Activated CD8-positive, alpha-beta memory T cell treated with anti-CD3 and anti-CD28 coated beads for 36 hours (primary cell): ENCODE data around the gene CYTL1. TPM values are rescaled to one million over a fixed set of nuclear protein-coding genes. Genes with fewer than 3 reads are reported as not detected.
"Not testable (repeated sequence)": the region's sequence is repeated elsewhere in the genome, so short reads cannot be mapped to it uniquely, and the experiment has no call there.

ENCODE experiments used
- CTCF ChIA-PET: fragments of 350-600 bp; sonication (Branson Sonifier 250); formaldehyde crosslinking; loops from one replicate; lab custom pipeline; 2021; ENCODE audit warnings: antibody characterized with exemption; lab: Charles Lee
- POLR2A ChIA-PET: fragments of 350-600 bp; sonication (Branson Sonifier 250); formaldehyde crosslinking; loops from one replicate; lab custom pipeline; 2021; ENCODE audit warnings: antibody characterized with exemption; lab: Charles Lee
- total RNA-seq, 2 experiments: library from RNA; stranded (reverse); gene quantifications; one replicate each; pipeline ENCODE4 v1.2.3, GENCODE V29; 2021

The CYTL1 gene
- total RNA-seq, result not detected

- POLR2A ChIA-PET, result no interaction called here
- CTCF ChIA-PET, result no interaction called here
These were observed at the start of gene CYTL1 for GRCh38 chr4:5019274-5019673. Gene CYTL1, minus strand, starts transcription at chr4:5019458. Its CDS starts 13 bp downstream, at chr4:5019445.

GRCh38 chr4:5067908-5068307 is 48.6 kb upstream of the CYTL1 start:
- CTCF ChIA-PET, result no interaction called here
- POLR2A ChIA-PET, result no interaction called here

GRCh38 chr4:5066968-5067367 is 47.7 kb upstream of the CYTL1 start:
- POLR2A ChIA-PET, CTCF ChIA-PET: not testable (repeated sequence)

GRCh38 chr4:5066101-5066500 is 46.8 kb upstream of the CYTL1 start:
- POLR2A ChIA-PET, result no interaction called here
- CTCF ChIA-PET, result no interaction called here

GRCh38 chr4:5055411-5055810 is 36.2 kb upstream of the CYTL1 start:
- CTCF ChIA-PET, result no interaction called here
- POLR2A ChIA-PET, result no interaction called here

- ChIA-PET CTCF (no interaction called here), POLR2A (no interaction called here)
These were observed 35.3 kb upstream of the CYTL1 start for GRCh38 chr4:5054532-5054931.

- CTCF ChIA-PET, result no interaction called here
These were observed 33.6 kb upstream of the CYTL1 start for GRCh38 chr4:5052726-5053425.

GRCh38 chr4:5052204-5052702 is 33.0 kb upstream of the CYTL1 start:
- CTCF ChIA-PET, result no interaction called here
- POLR2A ChIA-PET, result no interaction called here

More at GRCh38 chr4:5052726-5053425, 33.6 kb upstream of the CYTL1 start:
- POLR2A ChIA-PET, result no interaction called here

- CTCF ChIA-PET, result no interaction called here
- POLR2A ChIA-PET, result no interaction called here
These were observed 32.3 kb upstream of the CYTL1 start, which contains the start of gene STK32B for GRCh38 chr4:5051278-5052203. Gene STK32B, plus strand, starts transcription at chr4:5051480.

GRCh38 chr4:5050520-5051277 is 31.4 kb upstream of the CYTL1 start:
- ChIA-PET CTCF (no interaction called here), POLR2A (no interaction called here)

- POLR2A ChIA-PET, result no interaction called here
These were observed 29.5 kb upstream of the CYTL1 start for GRCh38 chr4:5048721-5049120.

GRCh38 chr4:5045097-5045496 is 25.8 kb upstream of the CYTL1 start:
- POLR2A ChIA-PET, result no interaction called here

More at GRCh38 chr4:5048721-5049120, 29.5 kb upstream of the CYTL1 start:
- CTCF ChIA-PET, result no interaction called here

GRCh38 chr4:5044341-5044740 is 25.1 kb upstream of the CYTL1 start:
- ChIA-PET CTCF (no interaction called here), POLR2A (no interaction called here)

More at GRCh38 chr4:5045097-5045496, 25.8 kb upstream of the CYTL1 start:
- CTCF ChIA-PET, result no interaction called here

- POLR2A ChIA-PET, result no interaction called here
- CTCF ChIA-PET, result interaction anchor here (0.7 kb wide), 1 partner anchor 701 kb away, joined by 3 read pairs; no protein-coding TSS in a partner anchor
These were observed 24.3 kb upstream of the CYTL1 start for GRCh38 chr4:5043579-5043978.

GRCh38 chr4:5041699-5042098 is 22.4 kb upstream of the CYTL1 start:
- CTCF ChIA-PET, result no interaction called here
- POLR2A ChIA-PET, result no interaction called here

GRCh38 chr4:5040856-5041620 is 21.8 kb upstream of the CYTL1 start:
- POLR2A ChIA-PET, result no interaction called here
- CTCF ChIA-PET, result no interaction called here

GRCh38 chr4:5039800-5040199 is 20.5 kb upstream of the CYTL1 start:
- CTCF ChIA-PET, result no interaction called here
- POLR2A ChIA-PET, result no interaction called here

GRCh38 chr4:5037553-5038551 is 18.6 kb upstream of the CYTL1 start:
- CTCF ChIA-PET, result no interaction called here
- POLR2A ChIA-PET, result no interaction called here
